HTR-8/SVneo (cell line): ENCODE results near the gene PRR12.

Experiments
- DNase-seq: peaks from one replicate; pipeline ENCODE4 v3.0.0; 2011; ENCODE audit warnings: low spot score, mixed read lengths; ENCODE audit not compliant: insufficient read length
- FAIRE-seq: peaks from 2 replicates; lab custom pipeline; 2011; peaks lifted over from hg19 to GRCh38; lab: Jason Lieb, UNC

The PRR12 gene

DNA sequence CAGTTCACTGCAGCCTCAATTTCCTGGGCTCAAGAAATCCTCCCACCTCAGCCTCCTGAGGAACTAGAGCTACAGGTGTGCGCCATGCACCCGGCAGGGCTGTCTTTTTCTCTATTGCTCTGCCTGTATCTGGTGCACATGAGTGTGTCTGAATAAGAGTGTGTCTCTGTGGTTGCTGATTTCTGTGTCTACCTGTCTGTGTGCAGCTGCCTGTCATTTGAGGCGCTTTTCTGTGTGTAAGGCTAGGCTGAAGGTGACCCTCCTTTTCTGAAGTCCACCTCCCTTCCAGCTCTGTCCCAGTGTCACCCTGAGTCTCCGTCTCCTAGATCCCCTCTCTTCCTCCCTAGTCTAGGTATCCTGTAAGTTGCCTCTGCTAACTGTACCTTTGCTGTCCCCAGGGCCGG is 1.5 kb upstream of the PRR12 start:
- DNase-seq (no peak), FAIRE-seq (no peak)

DNA sequence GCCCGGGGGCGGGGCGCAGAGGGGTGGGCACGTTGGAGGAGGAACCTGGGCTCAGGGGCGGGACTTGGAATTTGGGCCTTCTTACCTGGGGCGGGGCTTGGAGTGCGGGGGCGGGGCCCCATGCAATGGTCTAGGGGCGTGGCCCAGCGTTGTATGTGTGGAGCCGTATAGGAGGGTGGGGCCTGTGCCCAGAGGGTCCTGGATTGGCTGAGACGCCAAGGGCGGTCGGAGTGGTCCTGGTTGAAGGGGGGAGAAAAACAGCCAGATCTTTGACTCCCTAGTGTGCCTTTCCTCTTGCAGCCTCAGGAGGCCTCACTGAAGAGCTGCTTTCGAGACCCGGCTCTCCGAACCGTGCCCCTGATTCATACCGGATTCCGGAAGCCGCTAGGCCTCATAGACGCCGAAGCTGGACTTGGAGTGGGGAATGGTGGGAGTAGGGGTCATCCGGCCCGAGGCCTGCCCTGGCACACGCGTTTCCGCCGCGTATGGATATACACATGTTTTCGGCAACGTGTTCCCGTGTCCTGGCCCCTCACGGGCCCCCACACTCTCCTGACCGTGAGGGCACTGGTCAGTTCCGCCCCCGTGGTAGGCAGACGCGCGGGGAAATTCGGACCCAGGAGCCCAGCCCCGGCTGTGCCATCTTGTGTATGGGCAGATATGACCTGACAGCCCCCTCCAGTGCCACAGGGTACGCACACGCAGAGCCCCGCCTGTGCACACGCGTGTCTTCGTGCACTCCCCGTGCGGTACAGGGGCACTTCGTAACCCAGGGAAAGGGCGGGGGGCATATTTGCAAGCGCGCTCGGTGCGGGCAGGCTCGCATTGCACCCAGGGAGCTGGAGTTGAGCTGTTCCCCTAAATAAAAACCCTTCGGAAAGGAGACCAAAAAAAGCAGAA is 661 bp upstream of the PRR12 start:
- DNase-seq (peak; percentile 96), FAIRE-seq (peak; percentile 90)

DNA sequence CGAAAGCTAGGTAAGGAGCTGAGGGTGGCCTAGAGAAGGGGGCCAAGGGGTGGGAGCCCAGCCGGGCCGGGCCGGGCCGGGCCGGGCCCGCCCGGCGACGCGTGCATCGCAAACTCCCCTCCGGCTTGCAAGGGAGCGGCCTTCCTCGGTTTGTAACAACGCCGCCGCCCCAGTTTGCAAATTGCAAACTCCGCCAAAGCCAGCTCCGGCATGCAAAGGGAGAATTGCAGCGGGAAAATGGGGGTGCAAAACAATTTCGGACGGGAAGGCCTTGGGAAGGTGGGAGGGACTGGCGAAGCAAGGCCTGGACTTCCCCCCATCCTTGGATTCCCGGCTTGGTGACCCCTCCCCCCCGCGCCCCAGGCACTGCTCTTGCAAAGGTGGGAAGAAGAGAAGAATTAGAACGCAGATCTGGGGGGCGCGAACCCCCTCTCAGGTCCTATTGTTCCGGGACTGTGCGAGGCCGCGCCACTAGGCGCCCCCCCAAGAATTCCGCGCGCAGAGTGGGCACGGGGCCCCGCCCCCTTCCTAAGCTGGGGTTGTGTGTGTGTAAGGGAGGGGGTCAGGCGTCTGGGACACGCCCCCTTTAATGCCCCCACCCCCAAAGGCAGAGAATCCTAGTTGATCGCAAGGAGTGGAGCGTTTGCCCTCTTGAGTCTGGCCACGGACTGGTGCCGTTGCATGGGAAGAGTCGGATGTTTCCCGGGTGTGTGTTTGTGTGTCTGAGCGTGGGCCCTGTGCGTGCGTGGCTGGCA is 926 bp downstream of the PRR12 start:
- peak; percentile 50 for DNase-seq
- peak; percentile 13 for FAIRE-seq

DNA sequence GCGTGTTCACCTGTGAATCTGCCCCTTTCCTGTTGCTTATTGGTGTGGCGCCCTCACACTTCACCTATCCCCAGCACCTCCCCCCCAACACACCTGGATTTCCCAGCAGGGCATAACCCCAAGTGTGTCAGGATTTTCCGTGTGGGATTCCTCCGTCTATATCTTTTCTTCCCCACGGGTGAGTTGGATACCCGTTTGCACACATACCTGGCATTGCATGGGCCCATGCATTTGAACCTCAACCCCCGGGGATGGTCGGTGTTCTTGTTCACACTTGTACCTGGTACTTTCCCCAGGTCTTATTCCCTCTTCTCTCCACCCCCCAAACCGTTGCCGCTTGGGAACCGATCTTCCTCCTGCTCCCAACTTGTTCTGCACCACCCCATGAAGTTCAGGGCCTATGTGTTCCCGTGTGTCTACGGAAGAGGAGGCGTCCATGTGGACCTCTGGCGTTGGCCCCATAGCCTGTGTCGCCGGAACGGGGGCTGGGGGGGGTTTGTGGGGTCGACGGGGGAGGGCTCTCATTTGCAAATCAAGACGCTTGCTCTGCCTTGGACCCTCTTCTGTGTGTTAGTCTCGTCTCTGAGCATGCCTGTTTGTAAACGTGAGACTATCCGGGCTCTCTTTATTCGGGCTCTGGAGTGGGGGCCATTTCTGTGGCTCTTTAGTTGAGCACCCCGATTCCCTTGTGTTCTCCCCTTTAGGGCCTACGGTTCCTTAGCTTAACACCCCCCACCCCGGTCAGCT is 1.7 kb downstream of the PRR12 start:
- FAIRE-seq (peak; percentile 67), DNase-seq (no peak)

DNA sequence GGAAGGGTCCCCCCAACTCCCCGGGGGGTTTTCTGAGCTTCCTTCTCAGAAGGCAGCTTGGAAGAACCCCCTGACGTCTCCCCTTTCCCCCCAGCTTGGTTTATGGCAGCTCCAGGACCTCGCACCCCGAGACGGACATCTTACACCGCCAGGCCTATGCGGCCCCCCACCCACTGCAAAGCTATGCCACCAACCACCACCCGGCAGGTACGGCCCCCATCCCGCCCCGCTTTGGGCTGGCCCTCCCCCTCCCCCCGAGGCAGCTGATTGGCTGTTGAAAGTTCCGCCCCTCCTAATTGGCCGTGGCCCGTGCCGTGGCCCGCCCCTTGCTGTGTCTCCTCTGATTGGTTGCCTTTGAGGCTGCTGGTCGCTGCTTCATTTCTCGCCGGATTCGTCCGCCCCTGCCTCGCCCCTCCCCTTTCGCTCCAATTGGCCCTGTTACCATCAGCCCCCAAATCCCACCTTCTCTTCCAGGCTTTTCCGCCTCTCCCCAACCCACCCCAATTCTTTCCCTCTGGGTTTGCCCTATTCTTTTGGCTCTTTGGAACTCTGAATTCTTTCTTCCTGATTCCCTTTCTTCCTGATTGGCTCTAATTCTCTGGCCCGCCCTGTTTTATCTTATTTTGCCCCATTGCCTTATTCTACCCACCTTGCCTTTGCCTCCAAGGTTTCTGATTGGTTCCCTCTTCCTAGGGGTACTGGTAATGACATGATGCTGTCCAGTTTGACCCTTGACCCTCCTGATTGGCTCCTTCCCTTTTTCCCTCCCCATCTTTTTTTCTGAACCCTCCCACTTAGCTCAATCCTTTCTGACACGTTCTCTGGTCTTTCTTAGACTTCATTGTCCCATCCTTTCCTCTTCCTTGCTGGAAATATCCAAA is 2.5 kb downstream of the PRR12 start:
- FAIRE-seq (peak; percentile 95), DNase-seq (peak; percentile 99)

DNA sequence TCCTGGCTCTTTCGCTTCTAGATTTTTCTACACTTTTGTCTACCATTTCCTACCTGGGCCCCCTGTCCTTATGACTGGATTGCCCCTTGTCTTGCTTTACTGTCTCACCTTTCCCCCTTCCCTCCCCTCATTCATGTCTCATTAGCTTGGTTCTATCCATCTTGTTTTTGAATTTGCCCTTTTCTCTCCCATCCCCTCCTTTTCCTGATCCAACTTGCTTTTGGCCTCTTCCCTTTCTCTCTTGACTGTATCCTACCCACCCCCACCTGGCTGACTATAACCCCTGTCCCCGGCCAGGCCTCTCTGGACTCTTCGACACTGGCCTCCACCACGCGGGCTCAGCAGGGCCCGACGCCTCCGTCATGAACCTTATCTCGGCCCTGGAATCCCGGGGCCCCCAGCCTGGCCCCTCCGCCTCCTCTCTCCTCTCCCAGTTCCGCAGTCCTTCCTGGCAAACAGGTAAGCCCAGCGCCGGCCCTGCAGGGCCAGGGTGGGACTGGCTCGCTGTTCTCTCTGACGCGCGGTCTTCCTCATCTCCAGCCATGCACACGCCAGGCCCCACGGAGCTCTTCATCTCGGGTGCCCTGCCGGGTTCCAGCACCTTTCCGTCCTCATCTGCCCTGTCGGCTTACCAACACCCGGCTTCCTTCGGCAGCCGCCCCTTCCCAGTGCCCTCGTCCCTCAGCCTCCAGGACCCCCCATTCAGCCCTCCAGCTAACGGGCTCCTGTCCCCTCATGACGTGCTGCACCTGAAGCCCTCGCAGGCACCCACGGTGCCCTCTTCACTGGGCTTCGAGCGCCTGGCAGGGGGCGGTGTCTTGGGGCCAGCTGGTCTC is 3.4 kb downstream of the PRR12 start:
- FAIRE-seq (no peak), DNase-seq (no peak)

DNA sequence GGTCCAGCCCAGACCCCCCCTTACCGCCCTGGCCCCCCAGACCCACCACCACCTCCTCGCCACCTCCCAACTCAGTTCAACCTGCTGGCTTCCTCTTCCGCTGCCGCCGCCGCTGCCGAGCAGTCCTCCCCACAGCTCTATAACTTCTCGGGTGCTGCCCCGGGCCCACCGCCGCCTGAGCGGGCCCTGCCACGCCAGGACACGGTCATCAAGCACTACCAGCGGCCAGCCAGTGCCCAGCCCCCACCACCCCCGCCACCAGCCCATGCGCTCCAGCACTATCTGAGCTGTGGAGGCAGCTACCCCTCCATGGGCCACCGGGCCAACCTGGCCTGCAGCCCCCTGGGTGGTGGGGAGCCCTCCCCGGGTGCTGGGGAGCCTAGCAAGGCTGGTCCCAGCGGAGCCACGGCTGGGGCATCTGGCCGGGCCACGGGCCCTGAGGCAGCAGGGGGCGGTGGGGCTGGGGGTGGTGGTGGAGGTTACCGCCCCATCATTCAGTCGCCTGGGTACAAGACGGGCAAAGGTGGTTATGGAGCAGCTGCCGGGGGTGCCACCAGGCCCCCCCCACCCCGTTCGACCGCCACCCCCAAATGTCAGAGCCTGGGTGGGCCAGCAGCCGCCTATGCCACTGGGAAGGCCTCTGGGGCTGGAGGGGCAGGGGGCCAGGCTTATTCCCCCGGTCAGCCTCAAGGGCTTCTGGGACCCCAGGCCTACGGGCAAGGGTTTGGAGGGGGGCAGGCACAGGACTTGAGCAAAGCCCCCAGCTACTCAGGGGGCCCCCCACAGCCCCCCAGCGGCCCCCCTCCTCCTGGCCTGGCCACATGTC is 4.2 kb downstream of the PRR12 start:
- no peak for DNase-seq
- FAIRE-seq = no peak

DNA sequence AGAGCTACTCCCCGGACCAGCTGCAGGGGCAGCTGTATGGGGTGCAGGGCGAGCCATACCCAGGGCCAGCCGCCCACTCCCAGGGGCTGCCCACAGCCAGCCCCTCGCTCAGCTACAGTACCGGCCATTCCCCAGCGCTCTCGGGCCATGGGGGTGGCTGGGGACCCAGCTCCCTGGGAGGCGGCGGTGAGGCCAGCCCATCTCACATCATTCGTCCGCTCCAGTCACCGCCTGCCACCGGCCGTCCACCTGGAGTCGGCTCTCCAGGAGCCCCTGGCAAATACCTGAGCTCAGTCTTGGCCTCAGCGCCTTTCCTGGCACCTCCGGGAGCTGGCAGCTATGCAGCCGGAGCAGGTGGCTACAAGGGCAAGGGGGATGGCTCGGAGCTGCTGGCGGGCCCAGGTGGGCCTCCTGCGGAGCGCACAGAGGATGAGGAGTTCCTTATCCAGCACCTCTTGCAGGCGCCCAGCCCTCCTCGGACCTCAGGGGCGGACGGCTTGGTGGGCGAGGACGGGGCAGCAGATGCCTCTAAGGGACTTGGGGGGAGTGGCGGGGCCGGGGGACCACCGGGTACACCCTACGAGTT is 4.9 kb downstream of the PRR12 start:
- FAIRE-seq (no peak), DNase-seq (no peak)

DNA sequence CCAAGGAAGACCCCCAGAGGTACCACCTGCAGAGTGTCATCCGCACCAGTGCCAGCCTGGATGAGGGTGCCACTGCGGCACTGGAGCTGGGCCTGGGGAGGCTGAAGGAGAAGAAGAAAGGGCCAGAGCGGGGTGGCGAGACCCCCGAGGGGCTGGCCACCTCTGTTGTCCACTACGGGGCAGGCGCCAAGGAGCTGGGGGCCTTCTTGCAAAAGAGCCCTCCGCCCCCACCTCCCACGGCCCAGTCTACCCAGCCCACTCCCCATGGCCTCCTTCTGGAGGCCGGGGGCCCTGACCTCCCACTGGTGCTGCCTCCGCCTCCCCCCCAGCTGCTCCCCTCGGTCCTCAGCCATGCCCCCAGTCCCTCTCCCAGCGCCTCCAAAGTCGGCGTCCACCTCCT is 5.4 kb downstream of the PRR12 start:
- FAIRE-seq (no peak), DNase-seq (no peak)

DNA sequence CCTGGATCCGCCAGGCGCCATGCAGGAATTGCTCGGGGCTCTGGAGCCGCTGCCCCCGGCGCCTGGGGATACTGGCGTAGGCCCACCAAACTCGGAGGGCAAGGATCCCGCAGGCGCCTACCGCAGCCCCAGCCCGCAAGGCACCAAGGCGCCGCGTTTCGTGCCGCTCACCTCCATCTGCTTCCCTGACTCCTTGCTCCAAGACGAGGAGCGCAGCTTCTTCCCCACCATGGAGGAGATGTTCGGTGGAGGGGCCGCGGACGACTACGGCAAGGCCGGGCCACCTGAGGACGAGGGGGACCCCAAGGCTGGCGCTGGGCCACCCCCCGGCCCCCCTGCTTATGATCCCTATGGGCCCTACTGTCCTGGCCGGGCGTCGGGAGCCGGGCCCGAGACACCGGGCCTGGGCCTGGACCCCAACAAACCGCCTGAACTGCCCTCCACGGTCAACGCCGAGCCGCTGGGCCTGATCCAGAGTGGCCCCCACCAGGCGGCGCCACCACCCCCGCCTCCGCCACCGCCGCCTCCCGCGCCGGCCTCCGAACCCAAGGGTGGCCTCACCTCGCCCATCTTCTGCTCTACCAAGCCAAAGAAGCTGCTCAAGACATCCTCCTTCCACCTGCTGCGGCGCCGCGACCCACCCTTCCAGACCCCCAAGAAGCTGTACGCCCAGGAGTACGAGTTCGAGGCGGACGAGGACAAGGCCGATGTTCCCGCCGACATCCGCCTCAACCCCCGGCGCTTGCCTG is 6.1 kb downstream of the PRR12 start:
- DNase-seq = no peak
- no peak for FAIRE-seq

DNA sequence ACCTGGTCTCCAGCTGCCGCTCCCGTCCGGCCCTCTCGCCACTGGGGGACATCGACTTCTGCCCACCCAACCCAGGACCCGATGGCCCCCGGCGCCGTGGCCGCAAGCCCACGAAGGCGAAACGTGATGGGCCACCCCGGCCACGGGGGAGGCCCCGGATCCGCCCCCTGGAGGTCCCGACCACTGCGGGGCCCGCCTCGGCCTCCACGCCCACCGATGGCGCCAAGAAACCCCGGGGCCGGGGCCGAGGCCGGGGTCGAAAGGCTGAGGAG is 6.7 kb downstream of the PRR12 start:
- no peak for DNase-seq
- no peak for FAIRE-seq

DNA sequence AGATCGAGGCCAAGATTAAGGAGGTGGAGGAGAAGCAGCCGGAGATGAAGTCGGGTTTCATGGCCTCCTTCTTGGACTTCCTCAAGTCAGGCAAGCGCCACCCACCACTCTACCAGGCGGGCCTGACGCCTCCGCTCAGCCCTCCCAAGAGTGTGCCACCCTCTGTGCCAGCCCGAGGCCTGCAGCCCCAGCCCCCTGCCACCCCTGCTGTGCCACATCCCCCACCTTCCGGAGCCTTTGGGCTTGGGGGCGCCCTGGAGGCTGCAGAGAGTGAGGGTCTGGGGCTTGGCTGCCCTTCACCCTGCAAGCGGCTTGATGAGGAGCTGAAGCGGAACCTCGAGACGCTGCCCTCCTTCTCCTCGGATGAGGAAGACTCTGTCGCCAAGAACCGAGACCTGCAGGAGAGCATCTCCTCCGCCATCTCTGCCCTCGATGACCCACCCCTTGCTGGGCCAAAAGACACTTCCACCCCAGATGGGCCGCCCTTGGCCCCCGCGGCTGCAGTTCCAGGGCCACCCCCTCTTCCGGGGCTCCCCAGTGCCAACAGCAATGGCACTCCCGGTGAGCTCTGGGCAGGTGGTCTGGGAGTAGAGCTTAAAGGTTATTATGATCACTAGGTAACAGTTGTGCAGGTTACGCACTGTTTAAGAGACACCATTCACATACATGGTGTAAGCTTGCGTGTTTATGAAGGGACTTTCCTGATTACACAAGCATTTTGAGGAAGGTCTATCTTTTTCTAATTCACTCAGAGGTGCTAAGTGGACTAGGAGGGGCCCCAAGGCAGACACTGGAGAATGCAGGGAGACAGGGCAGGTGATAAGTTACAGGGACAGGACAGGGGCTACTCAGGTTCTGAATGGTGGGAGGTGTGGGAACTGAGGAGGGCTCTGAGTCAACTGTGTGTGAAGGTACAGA is 8.7 kb downstream of the PRR12 start:
- no peak for FAIRE-seq
- no peak for DNase-seq

DNA sequence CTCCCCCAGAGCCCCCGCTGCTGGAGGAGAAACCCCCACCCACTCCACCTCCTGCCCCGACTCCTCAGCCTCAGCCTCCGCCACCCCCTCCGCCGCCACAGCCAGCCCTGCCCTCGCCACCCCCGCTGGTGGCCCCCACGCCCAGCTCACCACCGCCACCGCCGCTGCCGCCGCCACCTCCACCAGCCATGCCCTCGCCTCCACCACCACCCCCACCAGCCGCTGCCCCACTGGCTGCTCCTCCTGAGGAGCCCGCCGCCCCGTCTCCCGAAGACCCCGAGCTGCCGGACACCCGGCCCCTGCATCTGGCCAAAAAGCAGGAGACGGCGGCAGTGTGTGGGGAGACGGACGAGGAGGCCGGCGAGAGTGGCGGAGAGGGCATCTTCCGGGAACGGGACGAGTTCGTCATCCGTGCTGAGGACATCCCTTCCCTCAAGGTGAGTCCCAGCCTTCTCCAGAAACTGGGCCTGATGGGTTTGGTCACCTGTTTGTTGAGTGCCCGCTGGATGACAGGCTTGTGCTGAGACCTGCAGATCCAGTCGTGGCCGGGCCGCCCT is 10.6 kb downstream of the PRR12 start:
- FAIRE-seq (no peak), DNase-seq (no peak)

DNA sequence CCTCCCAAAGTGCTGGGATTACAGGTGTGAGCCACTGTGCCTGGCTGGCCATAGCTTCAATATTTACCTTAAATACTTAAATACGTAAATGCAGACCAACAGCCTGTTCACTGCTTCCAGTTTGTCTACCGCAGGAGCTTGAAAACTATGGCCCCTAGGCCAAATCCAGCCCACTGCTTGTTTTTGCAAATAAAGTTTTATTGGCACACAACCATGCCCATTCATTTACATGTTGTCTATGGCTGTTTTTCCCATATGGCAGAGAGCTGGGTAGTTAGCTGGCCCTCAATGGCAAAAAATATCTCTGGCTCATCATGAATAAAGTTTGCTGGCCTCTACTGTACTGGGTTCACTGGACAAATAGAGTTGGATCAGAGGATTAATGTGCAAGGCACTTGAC is 11.8 kb downstream of the PRR12 start:
- FAIRE-seq (peak; percentile 58), DNase-seq (no peak)

DNA sequence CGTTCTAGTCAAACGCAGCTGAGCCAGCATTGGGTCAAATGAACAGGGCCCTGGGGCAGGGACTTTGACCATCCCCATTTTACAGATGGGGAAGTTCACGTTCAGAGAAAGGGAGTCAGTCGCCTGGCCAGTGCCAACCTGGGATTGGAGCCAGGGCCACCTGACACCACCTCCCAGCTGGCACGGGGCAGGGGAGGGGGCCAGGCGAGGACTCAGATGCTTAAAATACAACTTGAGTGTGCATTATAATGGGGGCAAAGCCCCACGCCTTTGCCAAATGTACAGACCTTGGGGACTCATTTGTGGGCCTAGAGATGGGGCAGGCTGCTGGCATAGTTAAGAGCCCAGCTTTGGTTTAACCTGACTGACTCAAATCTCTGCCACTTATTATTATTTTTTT is 14.6 kb downstream of the PRR12 start:
- DNase-seq (no peak), FAIRE-seq (no peak)

DNA sequence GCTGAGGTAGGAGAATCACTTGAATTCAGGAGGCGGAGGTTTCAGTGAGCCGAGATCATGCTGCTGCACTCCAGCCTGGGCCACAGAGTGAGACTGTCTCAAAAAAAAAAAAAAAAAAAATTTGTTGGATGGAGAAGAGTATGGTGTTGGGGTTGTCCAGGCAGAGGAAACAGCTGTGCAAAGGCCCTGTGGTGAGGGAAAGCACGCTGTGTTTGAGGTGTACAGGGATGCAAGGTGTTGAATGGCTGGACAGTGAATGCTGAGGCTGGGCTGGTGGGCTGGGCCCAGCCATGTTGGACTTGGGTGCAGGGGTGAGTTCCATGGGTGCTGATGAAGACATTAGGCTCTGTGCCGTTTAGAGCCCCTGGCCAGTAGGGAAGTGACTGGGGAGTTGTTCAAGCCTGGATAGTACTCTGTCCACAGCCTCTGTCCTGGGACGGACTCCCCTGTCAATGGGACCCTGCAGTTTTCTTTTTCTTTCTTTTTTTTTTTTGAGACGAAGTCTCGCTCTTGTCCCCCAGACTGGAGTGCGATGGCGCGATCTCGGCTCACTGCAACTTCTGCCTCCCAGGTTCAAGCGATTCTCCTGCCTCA is 18.6 kb downstream of the PRR12 start:
- FAIRE-seq (no peak), DNase-seq (no peak)
